Measurements from ENCODE around the gene RALA. TPM values are rescaled to one million over a fixed set of nuclear protein-coding genes. Genes with fewer than 3 reads are reported as not detected.

RALA gene, protein sequence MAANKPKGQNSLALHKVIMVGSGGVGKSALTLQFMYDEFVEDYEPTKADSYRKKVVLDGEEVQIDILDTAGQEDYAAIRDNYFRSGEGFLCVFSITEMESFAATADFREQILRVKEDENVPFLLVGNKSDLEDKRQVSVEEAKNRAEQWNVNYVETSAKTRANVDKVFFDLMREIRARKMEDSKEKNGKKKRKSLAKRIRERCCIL
- total RNA-seq (2022; extraction: Qiagen RNA extraction), result 29.2 to 46.0 TPM (median 31.5 TPM) in 5 replicates

DNA sequence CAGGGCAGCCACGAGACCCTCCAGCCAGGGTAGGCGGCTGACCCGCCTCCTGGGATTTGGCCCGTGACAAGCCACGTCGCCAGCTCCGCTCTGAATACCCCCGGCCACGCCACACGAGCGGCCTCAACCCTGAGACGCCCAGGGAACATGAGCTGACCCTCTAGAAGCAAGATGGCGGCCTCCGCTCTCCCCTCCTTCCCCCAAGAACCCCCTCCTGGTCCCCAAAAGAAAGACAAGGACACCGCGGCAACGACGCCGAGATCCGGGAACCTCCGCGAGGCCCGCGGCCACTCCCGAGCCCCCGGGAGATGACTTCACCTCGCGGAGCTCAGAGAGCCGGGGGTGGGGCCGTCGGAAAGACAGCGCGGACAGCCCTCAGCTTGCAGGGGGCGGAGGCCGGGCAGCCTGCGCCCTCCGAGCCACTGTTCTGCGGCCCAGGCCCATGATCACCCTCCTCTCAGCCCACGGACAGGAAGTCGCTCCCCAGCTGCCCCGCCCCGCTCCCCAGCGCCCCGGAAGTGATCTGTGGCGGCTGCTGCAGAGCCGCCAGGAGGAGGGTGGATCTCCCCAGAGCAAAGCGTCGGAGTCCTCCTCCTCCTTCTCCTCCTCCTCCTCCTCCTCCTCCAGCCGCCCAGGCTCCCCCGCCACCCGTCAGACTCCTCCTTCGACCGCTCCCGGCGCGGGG lies at the start of gene RALA:
TSS of gene RALA (plus strand) at position 526 of the 685 bp plus-strand sequence. CDS start 63,096 bp downstream, outside the sequence.

Other genes starting within 250 kb of the RALA start
- gene YAE1, start 57.2 kb upstream of the RALA start, total RNA-seq (2022; extraction: Qiagen RNA extraction), result 18.6 to 27.2 TPM (median 19.6 TPM) in 5 replicates

All from A549 treated with CORT108297 at 1 μM for 4 hours (cell line).